Type B pancreatic cell (in vitro differentiated cells): Measurements from ENCODE around the gene MAPK10. TPM values are rescaled to one million over a fixed set of nuclear protein-coding genes. Genes with fewer than 3 reads are reported as not detected.
"Not testable (repeated sequence)": the region's sequence is repeated elsewhere in the genome, so short reads cannot be mapped to it uniquely, and the experiment has no call there.

Experiments
- DNase-seq: peaks from one replicate; pipeline ENCODE4 v3.0.0; 2021; ENCODE audit warnings: mixed read lengths; ENCODE audit not compliant: unreplicated experiment; ENCODE audit errors: extremely low spot score
- H3K27ac Mint-ChIP-seq: 2 replicates; pipeline ENCODE4 v1.8.0; 2021; ENCODE audit warnings: mild to moderate bottlenecking, mixed read lengths
- H3K27me3 Mint-ChIP-seq: 2 replicates; pipeline ENCODE4 v1.8.0; 2021; ENCODE audit warnings: mixed read lengths
- H3K36me3 Mint-ChIP-seq: 2 replicates; pipeline ENCODE4 v1.8.0; 2021; ENCODE audit warnings: mixed read lengths
- H3K4me1 Mint-ChIP-seq: one replicate; pipeline ENCODE4 v1.8.0; 2021; ENCODE audit warnings: mixed read lengths; ENCODE audit not compliant: unreplicated experiment
- H3K4me3 Mint-ChIP-seq: 2 replicates; pipeline ENCODE4 v1.8.0; 2021; ENCODE audit warnings: mild to moderate bottlenecking, mixed read lengths
- H3K9me3 Mint-ChIP-seq: 2 replicates; pipeline ENCODE4 v1.8.0; 2021; ENCODE audit warnings: mixed read lengths
- CTCF ChIP-seq: fragments of 200-600 bp; sonication (generic); conservative IDR thresholded peaks from 2 replicates; pipeline ENCODE4 v1.5.0; 2021; ENCODE audit warnings: antibody characterized with exemption, mild to moderate bottlenecking
- total RNA-seq: library from RNA; stranded (reverse); gene quantifications from 2 replicates; pipeline ENCODE4 v1.2.1, GENCODE V29; 2021; ENCODE audit warnings: low replicate concordance

Gene MAPK10
- total RNA-seq, 1 donor from 2014 or later: 19.1 TPM

GRCh38 chr4:86178211-86178610 lies 181.6 kb downstream of the MAPK10 start:
- no peak overlapping the region for H3K27ac Mint-ChIP-seq
- H3K4me3 Mint-ChIP-seq: no peak overlapping the region
- no peak for TF ChIP-seq CTCF
- no peaks in the 10 kb centered on the region for H3K4me1 Mint-ChIP-seq
- no peak for DNase-seq
- peaks cover 11% of the 10 kb centered on the region for H3K9me3 Mint-ChIP-seq
- H3K27me3 Mint-ChIP-seq: no peaks in the 10 kb centered on the region
- H3K36me3 Mint-ChIP-seq: peaks cover 11% of the 10 kb centered on the region

DNA sequence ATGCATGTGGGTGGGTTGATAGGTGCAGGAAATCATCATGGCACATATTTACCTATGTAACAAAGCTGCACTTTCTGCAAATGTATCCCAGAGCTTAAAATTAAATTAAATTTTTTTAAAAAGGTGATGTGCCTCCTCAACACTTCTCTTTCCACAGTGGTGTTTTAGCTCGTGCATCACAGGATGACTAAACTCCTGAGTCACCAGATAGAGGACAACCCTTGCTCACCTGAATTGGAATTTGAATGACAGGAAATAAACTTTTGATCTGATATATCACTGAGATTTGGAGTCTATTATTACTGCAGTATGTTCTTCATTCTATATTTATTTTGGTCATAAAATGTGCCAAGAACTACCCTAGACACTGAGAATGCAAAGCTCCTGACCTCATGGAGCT lies 185.3 kb downstream of the MAPK10 start:
- H3K4me3 Mint-ChIP-seq: no peak overlapping the region
- H3K27ac Mint-ChIP-seq: no peak overlapping the region
- no peaks in the 10 kb centered on the region for H3K4me1 Mint-ChIP-seq
- H3K36me3 Mint-ChIP-seq: peaks cover 3% of the 10 kb centered on the region
- TF ChIP-seq CTCF: no peak
- H3K27me3 Mint-ChIP-seq: no peaks in the 10 kb centered on the region
- H3K9me3 Mint-ChIP-seq: peaks cover 3% of the 10 kb centered on the region
- no peak for DNase-seq

DNA sequence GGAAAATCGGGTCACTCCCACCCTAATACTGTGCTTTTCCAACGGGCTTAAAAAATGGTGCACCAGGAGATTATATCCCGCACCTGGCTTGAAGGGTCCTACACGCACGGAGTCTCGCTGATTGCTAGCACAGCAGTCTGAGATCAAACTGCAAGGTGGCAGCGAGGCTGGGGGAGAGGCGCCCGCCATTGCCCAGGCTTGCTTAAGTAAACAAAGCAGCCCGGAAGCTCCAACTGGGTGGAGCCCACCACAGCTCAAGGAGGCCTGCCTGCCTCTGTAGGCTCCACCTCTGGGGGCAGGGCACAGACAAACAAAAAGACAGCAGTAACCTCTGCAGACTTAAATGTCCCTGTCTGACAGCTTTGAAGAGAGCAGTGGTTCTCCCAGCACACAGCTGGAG lies 191.5 kb downstream of the MAPK10 start:
- not testable (repeated sequence) for H3K27me3 Mint-ChIP-seq, H3K4me3 Mint-ChIP-seq, H3K27ac Mint-ChIP-seq, H3K36me3 Mint-ChIP-seq, H3K9me3 Mint-ChIP-seq, DNase-seq, H3K4me1 Mint-ChIP-seq

- peaks cover 3% of the 10 kb centered on the region for H3K27me3 Mint-ChIP-seq
- H3K36me3 Mint-ChIP-seq: no peaks in the 10 kb centered on the region
- H3K4me1 Mint-ChIP-seq: peaks cover 3% of the 10 kb centered on the region
- no peak for DNase-seq
- no peaks in the 10 kb centered on the region for H3K9me3 Mint-ChIP-seq
- no peak for TF ChIP-seq CTCF
- no peak overlapping the region for H3K4me3 Mint-ChIP-seq
- no peak overlapping the region for H3K27ac Mint-ChIP-seq
These were observed 199.4 kb downstream of the MAPK10 start for GRCh38 chr4:86160426-86160825.

- H3K4me1 Mint-ChIP-seq: peaks cover 3% of the 10 kb centered on the region
- no peak for DNase-seq
- H3K36me3 Mint-ChIP-seq: no peaks in the 10 kb centered on the region
- peaks cover 3% of the 10 kb centered on the region for H3K27me3 Mint-ChIP-seq
- no peaks in the 10 kb centered on the region for H3K9me3 Mint-ChIP-seq
- no peak overlapping the region for H3K4me3 Mint-ChIP-seq
- H3K27ac Mint-ChIP-seq: no peak overlapping the region
- no peak for TF ChIP-seq CTCF
These were observed 200.6 kb downstream of the MAPK10 start for GRCh38 chr4:86159216-86159615.

DNA sequence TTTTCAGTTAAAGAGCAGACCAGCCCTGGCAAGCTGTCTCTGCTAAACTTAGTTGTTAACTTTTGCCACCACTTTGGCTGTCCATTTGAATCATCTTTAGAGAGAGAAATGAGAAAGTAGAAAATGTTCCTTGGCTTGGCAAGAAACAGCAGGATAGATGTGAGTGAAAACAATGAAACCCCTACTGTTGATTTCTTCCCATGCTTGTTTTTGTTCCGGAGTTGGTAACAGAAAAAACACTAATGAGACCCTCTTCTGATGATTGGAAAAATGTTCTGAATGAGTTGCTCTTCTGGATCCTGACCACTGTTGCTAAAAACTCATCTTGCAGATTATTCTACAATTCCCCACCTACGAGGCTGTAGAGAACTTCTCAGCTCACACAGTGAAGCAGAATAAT lies 203.3 kb downstream of the MAPK10 start:
- H3K27ac Mint-ChIP-seq: no peak overlapping the region
- peaks cover 3% of the 10 kb centered on the region for H3K4me1 Mint-ChIP-seq
- no peak for DNase-seq
- H3K9me3 Mint-ChIP-seq: no peaks in the 10 kb centered on the region
- no peak for TF ChIP-seq CTCF
- H3K36me3 Mint-ChIP-seq: no peaks in the 10 kb centered on the region
- H3K4me3 Mint-ChIP-seq: no peak overlapping the region
- peaks cover 3% of the 10 kb centered on the region for H3K27me3 Mint-ChIP-seq
